ENCODE data around the gene BAZ2B.

The BAZ2B gene

DNA sequence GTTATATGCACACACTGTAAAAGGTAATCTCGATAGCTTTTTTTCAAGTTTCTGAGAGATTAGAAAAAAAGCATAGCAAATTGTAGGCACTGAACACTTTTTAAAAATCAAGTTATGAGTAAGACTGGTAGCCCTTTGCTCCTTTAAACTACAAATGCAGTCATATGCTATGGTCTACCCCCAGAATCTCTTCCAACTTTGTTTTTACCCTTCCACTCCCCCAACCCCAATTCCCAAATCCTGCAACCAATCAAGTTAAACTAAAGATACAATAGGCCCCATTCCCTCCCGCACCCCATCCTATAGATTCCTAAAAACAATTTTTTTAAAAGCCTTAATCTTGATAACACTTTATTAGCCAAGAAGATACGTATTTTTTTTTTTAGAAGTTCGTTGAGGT is 752 bp upstream of the BAZ2B start:
- no peak for DNase-seq (ENCODE audit: low read depth)

DNA sequence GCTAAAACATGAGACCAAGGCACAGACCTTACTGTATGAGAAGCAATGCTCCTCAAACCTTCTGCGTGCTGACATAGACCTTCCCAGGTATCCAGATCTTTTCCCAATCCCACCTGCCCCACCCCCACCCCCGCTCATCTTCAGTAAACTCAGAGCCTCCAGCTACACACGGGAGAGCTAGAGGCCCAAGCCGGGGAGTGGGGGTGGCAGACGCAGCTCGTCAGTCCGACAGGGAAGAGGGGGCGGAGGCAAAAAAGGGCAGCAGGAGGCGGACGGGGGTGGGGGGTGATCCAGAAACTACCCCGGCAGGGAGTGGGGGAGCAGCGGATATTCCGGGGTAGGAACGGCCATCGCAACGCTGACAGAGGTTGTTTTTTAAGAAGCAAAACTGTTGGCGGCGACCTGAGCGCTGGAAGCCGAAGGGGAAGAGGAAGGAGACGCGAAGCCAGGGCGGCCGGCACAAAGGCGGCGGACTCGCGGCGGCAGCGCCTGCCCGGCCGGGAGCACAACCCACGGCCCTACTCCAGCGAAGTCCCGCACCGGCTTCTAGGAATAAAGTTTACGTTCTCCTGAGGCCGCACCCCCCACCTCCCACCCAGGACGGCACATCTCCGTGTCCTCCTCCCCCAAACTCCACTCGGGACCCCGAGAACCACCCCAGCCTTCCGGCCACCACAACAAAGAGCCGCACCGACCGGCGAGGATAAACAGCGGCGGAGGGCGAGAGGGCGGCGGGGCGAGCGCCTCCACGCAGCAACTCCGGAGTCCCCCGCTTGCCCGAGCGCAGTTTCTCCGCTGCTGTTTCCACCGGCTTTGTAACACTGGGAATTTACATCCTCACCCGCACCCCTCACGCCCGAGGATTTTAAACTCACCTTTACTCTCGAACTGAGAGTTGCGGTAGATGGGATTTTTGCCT is 722 bp downstream of the BAZ2B start:
- peak; percentile 92 for DNase-seq (ENCODE audit: low read depth)

DNA sequence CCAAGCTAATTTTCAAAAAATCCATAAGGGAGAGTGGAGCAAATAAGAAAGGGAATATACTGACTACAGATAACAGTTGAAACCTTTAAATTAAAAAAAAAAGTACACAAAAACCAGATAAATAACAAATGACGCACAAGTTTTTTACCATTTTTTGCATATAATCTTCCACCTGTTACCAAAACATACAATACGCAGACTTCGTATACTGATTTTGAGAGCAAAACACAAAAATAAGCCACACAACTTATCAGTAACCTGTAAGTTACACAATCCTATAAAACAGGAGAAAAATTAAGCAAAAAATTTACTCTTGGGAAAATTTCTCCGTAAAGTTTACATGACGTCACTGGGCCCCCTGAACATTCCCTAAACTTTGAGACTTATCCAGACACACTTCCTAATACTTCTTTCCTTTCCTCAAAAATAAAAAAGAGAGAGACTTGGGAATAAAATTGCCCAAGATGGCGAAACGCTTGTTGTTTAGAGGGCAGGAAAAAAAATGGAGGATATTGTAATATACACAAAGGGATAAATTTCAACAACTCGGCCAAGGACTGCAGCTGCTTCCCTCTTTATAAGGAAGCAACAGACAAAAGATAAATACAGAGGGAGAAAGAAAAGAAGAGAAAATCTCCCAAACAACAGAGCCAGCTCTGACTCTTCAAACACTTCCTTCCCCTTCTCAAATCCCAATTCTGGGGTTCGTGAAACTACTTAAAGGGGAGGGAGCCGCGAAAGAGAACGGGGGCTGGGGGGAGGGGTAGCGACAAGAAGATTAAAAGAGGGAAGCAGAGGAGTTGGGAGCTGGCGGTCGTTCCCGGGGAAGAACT is 1.6 kb downstream of the BAZ2B start:
- peak; percentile 56 for DNase-seq (ENCODE audit: low read depth)

DNA sequence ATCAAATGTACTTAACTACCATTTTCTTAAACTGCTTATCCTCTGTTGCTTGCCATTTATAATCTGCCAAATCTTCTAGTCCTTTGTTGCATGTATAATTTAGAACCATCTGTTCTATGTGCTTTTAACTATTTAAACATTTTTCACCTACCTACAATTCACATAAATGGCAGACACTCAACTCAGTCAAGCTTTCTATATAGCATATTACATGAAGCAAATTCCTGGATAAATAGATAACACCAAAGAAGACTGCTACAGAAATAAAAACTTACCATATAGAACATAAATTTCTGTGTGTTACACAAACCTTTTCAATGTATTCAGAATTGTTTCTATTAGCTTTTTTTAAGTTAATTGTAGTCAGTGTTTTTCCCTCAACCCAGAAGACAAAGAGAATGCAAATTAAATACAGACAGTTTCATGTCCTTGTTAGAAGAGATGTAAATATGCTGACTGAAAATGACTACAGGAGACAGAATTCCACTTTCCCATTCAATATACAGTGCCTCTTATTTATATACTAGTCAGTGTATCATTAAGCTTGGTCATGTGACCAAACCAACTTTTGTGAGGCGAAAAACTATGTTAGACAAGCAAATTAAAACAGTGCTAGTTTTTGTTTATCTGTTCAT is 2.6 kb downstream of the BAZ2B start:
- DNase-seq (ENCODE audit: low read depth), result no peak

DNA sequence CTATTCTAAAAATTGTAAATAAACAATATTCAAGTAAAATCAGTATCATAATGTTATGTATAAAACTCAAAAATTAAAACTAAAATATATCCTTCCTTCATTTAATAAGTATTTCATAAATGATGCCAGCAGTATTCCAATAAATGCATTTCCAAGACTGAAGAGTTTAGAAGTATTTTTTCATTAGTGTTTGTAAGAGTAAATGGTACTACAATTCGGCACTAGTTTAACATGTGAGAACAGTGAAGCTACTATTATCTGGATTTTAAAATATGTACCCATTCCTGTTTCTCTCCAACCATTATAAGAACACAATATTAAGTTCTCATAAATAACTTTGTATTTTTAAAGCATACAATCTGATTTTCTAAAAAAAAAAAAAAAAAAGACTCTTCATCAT is 3.3 kb downstream of the BAZ2B start:
- no peak for DNase-seq (ENCODE audit: low read depth)

DNA sequence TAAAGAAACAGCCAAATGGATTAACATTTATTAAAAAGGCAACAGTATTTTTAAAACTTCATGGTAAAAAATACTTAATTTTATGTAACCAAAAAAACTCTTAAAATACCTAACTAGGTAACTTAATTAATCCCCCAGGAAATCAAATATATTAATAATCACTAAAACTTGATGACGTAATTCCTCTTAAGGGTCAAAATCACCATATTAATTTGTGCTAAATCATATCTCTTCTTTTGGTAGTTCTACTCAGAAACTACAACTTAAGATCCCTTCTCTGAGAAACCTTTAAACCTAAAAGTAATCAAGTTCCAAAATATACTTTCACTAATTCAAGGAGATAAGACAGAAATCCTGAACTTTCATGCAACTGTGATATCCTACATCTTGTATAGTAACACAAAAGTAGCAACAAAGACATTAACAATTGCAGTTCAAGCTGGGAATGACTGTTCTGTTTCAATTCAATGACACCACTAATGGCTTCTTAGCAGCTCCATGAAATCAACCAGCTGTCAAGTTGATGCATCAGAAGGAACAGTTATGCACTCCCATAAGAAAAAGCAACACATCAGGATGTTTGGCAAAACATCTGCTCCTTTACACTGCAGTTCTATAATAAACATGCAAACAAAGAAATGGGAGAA is 4.0 kb downstream of the BAZ2B start:
- no peak for DNase-seq (ENCODE audit: low read depth)

DNA sequence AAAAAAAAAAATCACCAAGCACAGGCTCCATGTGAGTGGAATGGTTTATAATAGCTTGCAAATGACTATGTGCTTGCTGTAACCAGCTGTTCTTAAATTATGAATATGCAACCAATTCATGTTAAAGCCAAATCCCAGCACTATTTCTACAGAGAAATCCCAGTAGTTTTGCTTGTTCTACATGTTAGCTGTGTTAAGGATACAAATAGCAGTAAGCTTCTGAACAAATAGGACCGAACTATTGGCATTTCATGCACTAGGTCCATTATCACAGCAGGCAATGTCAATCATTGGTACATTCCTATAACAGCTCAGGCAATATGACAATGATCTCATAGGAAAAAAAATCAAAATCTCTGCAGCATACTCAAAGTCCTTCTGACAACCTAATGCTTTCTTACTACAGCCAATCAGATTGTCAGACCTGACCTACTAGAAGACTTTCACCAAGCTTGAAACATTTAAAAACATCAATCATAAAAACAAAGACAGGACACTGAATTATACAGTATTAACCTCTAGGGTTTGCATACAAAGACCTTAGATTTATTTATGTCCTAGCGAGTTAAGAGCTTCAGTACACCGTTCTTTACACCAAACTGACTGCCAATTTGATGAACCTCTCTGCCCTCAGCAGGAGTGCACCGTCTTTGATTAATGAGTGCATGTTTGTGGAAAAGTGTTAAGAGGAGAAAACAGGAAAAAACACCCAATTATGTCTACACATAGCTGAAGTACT is 6.4 kb downstream of the BAZ2B start:
- DNase-seq (ENCODE audit: low read depth), result no peak

DNA sequence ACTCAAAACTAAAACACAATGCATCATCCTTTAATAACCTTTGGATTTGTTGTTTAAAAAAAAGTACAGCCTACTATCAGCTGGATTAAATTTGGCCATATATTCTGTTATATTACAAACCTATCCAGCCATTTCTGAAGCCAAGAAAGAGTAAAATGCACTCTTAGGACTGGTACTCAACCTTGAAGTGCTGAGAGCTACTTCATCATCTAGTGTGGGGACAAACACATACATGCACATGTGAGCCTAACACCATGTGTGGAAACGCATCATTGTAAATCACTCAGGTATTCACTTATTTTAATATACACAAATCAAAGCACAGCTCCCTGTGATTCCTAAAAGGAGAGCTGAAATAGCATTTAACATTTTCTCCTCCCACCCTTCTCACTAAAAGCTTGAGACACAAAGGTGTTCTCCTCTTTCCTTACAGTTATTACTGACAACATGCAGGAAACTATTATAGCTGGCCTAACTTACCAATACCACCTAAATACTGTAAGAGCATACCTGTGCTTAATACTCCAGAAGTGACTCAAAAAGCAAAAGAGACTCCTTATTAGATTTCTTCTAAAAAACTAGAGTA is 7.5 kb downstream of the BAZ2B start:
- DNase-seq (ENCODE audit: low read depth), result no peak

DNA sequence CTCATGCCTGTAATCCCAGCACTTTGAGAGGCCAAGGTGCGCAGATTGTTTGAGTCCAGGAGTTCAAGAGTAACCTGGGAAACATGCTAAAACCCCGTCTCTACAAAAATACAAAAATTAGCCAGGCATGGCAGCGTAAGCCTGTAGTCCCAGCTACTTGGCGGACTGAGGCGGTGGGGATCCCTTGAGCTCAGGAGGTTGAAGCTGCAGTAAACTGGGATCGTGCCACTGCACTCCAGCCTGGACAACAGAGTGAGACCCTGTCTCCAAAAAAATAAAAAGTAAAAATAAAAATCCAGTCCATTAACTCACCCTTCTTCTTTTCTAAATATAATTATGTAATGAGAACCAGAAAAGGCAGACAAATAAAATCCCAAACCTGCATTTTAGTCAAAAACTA is 8.2 kb downstream of the BAZ2B start:
- no peak for DNase-seq (ENCODE audit: low read depth)

DNA sequence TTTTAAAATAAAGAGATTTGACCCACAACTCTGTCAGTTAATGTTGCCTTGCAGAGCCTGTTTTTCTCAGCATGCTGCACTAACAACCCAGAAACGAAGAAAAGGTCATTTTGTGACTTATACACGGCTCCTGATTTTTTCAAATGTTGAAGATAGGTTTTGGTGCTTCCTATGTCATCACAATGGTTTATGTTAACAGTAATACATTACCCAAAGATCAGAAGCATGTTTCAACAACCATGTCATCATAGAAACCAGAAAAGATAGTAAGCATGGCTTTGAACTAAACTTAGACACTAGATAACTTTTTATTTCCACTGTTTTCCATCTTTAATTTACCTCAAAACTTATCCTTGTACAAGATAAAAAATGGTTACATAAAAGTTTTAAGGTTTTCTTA is 10.1 kb downstream of the BAZ2B start:
- DNase-seq (ENCODE audit: low read depth), result no peak

DNA sequence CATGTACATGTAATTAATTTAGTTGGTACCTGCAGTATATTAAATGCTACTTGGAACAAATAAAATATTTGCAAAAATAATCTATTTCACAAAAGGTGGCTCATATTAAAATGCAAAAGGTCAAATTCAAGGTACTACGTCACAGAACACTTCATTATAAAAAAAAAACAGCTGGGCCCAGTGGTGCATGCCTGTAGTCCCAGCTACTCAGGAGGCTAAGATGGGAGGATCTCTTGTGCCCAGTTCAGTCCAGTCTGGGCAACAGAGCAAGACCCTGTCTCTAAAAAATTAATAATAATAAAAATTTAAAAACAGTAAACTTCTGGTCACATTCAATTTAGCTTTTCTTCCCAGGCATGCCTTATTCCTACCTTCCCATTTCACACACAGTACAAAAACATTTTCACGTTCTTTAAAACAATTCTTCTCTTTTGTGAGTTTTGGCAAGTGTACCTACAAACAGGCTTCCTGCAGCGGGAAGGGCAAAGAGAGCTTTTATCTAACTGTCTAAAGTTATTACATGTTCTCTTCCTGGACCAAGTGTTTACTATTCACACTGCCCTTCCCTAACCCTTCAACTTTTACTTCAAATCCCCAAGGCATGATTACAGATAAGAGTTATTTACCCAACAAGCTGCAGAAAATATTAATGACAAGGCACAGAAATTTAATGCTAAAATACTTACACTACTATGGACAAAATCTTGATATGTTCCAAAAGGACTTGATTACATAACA is 10.7 kb downstream of the BAZ2B start:
- DNase-seq (ENCODE audit: low read depth), result no peak

DNA sequence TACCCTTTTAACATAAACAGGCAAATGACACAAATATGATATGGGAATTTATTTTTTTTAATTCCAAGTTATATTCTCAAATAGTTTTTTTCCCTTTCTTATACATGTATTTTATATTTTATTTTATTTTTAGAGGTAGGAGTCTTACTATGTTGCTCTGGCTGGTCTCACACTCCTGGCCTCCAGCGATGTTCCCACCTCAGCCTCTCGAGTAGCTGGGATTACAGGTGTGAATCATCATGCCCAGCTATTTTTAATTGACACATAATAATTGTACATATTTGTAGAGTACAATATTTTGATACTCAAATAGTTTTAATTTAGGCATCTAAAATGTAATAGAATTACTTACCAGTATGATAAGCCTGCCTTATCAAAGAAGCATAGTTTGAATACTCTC is 12.2 kb downstream of the BAZ2B start:
- no peak for DNase-seq (ENCODE audit: low read depth)

DNA sequence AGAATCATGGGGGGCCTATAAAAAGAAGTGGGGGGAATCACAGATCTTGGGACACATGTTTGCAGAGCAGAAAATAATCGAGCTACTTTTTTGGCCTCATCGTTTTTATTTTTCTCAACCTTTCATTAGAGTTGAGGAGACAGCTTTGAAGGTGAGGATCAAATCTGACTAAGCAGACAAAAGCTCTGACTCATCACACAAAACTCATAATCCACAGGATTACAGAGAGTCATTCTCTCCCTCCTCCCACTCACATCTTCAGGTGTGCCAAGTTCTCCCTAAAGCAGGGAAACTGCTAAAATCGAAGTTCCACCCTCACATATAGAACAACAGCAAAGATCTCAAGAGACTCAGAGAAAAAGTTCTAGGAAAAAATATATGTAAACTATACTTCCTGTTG is 15.6 kb downstream of the BAZ2B start:
- DNase-seq (ENCODE audit: low read depth), result no peak

DNA sequence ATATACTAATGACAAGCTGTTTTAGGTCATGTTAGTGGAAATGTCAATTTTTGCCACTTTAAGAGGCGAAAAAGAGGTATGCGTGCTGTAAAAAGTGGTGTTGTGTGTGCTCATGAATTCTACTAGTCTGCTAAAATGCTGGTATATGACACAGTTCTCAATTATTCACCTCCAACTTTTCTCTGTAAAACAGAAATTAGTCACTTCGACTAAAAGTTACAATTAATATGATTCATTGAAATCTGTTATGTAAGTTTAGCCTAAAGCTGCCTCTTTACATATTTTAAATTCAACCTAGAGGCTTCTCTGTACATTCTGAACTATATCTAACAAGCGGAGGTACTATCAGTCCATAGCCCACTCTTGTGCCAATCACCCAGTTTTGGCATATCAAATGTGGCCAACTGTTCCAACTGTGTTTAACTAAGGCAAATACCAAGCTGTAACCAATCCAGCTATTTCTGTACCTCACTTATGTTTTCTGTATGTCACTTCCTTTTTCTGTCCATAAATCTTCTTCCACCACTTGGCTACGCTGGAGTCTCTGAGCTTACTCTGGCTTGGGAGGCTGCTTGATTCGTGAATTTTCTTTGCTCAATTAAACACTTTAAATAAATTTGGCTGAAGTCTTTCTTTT is 20.8 kb downstream of the BAZ2B start:
- DNase-seq (ENCODE audit: low read depth), result no peak

DNA sequence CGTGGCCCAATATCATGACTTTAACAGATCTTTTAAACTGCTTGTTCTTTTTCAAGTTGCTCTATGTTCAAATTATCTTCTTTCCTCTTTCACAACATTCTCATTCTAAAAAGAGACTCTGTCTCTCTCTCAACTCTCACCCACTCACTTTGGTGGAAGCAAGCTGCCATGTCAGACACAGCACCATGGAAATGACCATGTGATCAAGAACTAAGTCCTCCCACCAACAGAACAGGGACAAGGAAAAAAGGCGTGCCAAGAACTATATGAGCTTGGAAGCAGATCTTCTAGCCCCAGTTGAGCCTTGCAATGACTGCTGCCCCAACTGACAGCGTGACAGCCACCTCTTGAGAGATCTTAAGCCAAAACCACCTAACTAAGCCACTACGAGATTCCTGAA is 23.9 kb downstream of the BAZ2B start:
- no peak for DNase-seq (ENCODE audit: low read depth)

DNA sequence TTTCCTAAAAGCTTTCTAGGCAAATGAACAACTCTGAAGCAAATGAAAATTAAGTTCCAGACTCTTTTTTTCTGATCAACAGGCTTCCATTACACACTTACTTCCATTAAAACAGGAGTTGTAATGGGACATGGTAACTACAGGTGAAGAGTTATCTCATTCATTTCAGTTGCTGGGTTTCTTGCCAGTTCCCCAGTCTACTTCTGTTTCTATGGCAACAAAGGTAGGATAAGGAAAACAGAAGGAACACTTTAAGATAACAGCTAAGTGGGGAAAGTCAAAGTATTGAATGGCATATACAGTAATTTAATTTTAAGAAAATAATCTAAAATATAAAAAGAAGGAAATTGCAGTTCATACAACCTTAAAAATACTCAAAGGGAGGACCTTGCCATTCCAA is 25.1 kb downstream of the BAZ2B start:
- DNase-seq (ENCODE audit: low read depth), result no peak

DNA sequence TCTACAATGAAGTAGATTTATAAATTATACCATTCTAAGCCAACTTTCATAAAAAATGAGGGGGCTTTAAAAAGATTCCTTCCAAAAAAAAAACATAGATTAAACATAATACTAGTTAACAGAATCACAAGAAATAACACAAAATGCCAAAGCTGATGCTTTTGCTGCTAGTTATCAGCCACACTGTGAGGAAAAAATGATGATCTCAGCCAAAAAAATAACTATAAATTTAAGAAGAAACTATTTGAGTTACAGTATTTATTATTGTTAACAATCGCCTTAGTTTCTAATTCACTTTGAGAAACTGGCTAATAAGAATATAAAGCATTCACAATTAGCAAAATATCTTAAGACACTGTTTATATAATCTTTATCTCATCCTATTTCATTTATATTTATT is 27.1 kb downstream of the BAZ2B start:
- no peak for DNase-seq (ENCODE audit: low read depth)

DNA sequence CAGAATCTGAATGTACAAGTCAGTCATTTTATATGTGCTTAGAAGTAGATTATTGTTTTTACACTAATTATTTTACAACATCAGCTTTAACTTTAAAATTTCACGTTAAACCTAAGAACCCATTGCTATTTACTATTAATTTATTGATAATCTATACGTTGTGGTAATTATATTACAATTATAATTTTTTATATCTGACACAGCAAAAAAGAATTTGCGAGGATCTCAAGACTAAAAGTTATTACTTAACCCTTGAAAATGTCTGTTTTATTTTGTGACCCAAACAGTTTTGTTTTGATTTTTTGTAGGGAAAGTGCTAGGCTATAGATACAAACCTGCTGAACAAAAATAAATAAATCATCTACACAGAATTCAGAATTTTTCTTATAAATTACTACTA is 30.3 kb downstream of the BAZ2B start:
- DNase-seq (ENCODE audit: low read depth), result no peak

DNA sequence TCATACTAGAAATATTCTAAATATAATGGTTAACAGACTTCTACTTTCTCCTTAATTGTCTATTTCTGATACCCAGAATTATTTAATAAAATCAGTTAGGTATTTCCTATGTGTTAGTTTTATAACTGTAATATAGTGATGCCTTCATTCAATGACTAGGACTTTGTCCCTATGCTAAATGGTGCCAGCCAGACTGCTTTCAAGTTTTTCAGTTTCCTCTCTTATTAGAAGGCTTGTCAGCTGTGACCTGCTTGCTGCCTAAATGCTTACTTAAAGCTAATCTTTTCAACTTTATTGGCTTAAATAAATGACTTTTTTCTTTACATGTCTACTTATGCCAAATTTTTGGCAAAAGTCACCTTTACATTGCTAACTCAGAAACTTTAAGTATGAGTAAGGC is 30.7 kb downstream of the BAZ2B start:
- DNase-seq (ENCODE audit: low read depth), result no peak

DNA sequence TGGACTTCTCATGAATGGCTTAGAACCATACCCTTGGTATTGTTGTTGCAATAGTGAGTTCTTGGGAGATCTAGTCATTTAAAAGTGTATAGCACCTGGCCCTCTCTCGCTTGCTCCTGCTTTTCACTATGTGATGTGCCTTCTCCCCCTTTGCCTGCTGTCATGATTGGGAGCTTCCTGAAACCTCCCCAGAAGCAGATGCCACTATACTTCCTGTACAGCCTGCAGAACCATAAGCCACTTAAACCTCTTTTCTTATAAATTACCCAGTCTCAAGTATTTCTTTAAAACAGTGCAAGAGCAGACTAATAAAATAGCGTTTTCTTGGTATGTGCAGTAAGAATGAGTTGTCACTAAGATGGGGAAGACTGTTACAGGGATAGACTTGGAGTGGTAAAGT is 31.6 kb downstream of the BAZ2B start:
- DNase-seq (ENCODE audit: low read depth), result no peak

Data from fibroblast of the conjunctiva (primary cell).